ENCODE measurements around the gene IDH3A. TPM values are rescaled to one million over a fixed set of nuclear protein-coding genes. Genes with fewer than 3 reads are reported as not detected.

Gene IDH3A
- total RNA-seq, 1 experiment from 2014 or later = 112 TPM

DNA sequence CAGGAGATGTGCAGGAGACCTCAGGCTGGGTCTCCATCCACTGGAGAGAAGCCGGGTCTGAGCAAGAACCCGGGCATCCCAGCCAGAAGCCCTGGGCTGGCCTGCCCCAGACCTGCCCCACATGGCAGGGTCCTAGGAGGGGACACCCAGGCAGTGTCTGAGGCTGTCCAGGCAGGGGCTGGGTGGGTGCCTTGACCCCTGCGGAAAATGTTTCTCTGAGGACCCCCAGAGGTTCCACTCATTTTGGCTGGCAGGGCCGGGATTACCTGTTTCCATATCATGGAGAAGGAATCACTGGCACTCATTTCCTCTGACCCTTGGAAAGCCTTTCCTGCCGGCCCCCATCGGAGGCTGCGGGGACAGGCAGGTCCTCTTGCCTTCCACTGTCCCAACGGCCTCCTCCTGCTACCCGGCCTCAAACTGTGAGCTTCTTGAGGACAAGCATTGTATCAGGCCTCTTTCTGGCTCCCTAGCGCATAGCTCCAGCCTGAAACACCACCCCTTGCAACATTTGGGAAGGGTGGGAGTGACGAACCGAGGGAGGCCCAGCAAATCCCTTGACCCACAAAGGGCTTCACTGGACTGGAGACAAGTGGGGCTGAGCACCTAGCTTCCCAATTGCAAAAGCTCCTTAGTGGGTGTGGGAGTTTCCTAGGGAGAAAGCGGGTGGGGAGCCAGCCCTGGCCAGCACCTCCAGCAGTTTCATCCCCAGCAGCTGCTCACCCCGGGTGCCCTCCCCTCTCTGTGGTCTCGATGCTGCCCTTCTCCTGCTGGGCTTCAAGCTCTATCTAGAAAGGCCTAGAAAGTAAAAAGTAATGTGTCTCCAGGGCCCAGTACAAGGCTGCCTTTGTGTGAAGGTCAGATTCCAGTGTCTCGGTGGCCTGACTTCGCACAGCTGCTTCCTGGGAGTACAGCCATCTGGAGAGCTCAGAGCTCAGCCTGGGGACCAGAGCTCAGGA is 55.5 kb downstream of the IDH3A start:
- POLR2A ChIA-PET (ENCODE audit: low non-redundant PET) = no interaction called here
- DNase-seq (ENCODE audit: low spot score) = no peak
- H3K27ac ChIP-seq (ENCODE audit: low read depth, low read length, poor library complexity, severe bottlenecking) = no peak overlapping the region
- intact Hi-C loops (cut with micrococcal nuclease; ENCODE audit: unreplicated experiment) = no loop called here
- H3K27me3 ChIP-seq (replicated peaks; ENCODE audit: insufficient read depth, low read depth, low read length, poor library complexity) = no peaks in the 10 kb centered on the region
- no peaks in the 10 kb centered on the region for H3K4me1 ChIP-seq (ENCODE audit: insufficient read depth, low read length, poor library complexity, severe bottlenecking)
- BruUV-seq (replicated peaks) = no TSS peak
- H3K36me3 ChIP-seq (ENCODE audit: insufficient read depth, low read length, poor library complexity, severe bottlenecking) = no peaks in the 10 kb centered on the region
- H3K9me3 ChIP-seq (ENCODE audit: low read depth, low read length, poor library complexity, severe bottlenecking) = no peaks in the 10 kb centered on the region
- TF ChIP-seq, protein P1, sequence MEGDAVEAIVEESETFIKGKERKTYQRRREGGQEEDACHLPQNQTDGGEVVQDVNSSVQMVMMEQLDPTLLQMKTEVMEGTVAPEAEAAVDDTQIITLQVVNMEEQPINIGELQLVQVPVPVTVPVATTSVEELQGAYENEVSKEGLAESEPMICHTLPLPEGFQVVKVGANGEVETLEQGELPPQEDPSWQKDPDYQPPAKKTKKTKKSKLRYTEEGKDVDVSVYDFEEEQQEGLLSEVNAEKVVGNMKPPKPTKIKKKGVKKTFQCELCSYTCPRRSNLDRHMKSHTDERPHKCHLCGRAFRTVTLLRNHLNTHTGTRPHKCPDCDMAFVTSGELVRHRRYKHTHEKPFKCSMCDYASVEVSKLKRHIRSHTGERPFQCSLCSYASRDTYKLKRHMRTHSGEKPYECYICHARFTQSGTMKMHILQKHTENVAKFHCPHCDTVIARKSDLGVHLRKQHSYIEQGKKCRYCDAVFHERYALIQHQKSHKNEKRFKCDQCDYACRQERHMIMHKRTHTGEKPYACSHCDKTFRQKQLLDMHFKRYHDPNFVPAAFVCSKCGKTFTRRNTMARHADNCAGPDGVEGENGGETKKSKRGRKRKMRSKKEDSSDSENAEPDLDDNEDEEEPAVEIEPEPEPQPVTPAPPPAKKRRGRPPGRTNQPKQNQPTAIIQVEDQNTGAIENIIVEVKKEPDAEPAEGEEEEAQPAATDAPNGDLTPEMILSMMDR (conservative IDR thresholded peaks at IDR 0.05; ENCODE audit: low read depth, low read length) = no peak
- no peak for TF ChIP-seq EZH2 (IDR thresholded peaks at IDR 0.05; ENCODE audit: borderline replicate concordance, low read depth, low read length, poor library complexity, severe bottlenecking)
- CTCF ChIA-PET = interaction anchor here (0.6 kb wide), 1 partner anchor 234 kb away, joined by 3 read pairs; no protein-coding TSS in a partner anchor
- no peak overlapping the region for H3K4me3 ChIP-seq (ENCODE audit: low read depth, low read length, poor library complexity, severe bottlenecking)

DNA sequence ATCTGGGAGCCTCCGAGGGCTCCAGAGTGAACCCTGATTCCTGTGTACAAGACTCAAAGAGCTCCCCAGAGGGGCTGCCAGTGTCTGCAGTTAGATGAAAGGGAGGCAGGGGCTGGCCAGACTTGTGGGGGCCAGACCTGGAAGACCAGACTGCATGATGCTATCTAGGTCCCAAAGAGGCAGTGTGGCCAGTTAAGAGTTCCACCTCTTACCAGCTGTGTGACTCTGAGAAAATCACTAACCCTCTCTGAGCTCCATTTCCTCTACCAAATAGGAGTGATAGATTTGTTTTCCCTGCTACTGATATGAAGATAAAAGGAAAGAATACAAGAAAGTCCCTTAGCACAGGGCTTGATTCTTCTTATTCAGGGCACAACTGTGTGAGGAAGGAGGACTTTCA is 56.2 kb downstream of the IDH3A start:
- DNase-seq (ENCODE audit: low spot score) = no peak
- Histone ChIP-seq H3K36me3 (ENCODE audit: insufficient read depth, low read length, poor library complexity, severe bottlenecking) (no peaks in the 10 kb centered on the region), H3K4me3 (ENCODE audit: low read depth, low read length, poor library complexity, severe bottlenecking) (no peak overlapping the region), H3K4me1 (ENCODE audit: insufficient read depth, low read length, poor library complexity, severe bottlenecking) (no peaks in the 10 kb centered on the region), H3K27me3 (replicated peaks; ENCODE audit: insufficient read depth, low read depth, low read length, poor library complexity) (no peaks in the 10 kb centered on the region), H3K27ac (ENCODE audit: low read depth, low read length, poor library complexity, severe bottlenecking) (no peak overlapping the region), H3K9me3 (ENCODE audit: low read depth, low read length, poor library complexity, severe bottlenecking) (no peaks in the 10 kb centered on the region)
- POLR2A ChIA-PET (ENCODE audit: low non-redundant PET) = no interaction called here
- CTCF ChIA-PET = no interaction called here
- intact Hi-C loops (cut with micrococcal nuclease; ENCODE audit: unreplicated experiment) = no loop called here
- no TSS peak for BruUV-seq (replicated peaks)
- TF ChIP-seq, protein P1 (conservative IDR thresholded peaks at IDR 0.05; ENCODE audit: low read depth, low read length) = no peak
- TF ChIP-seq EZH2 (IDR thresholded peaks at IDR 0.05; ENCODE audit: borderline replicate concordance, low read depth, low read length, poor library complexity, severe bottlenecking) = no peak

DNA sequence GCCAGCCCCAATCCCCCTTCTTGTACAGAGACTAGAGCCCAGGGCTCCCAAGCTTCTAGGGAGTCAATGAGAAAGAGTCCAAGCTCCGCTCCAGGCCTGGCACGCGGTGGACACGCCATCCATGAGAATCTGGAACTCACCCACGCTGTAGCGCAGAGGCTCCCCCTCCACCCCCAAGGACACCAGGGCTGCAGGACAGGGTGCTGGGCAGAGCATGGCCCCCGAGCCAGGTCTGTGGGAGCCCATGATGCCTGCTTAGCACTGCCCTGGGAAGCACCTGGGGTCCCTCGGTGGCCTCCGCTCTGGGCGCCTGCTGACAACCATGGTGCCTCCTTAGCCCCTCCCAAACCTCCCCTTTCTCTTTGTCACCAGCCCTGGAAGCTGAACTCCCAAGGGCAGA is 56.7 kb downstream of the IDH3A start:
- Histone ChIP-seq H3K27me3 (replicated peaks; ENCODE audit: insufficient read depth, low read depth, low read length, poor library complexity) (no peaks in the 10 kb centered on the region), H3K4me3 (ENCODE audit: low read depth, low read length, poor library complexity, severe bottlenecking) (no peak overlapping the region), H3K36me3 (ENCODE audit: insufficient read depth, low read length, poor library complexity, severe bottlenecking) (no peaks in the 10 kb centered on the region), H3K9me3 (ENCODE audit: low read depth, low read length, poor library complexity, severe bottlenecking) (no peaks in the 10 kb centered on the region), H3K27ac (ENCODE audit: low read depth, low read length, poor library complexity, severe bottlenecking) (no peak overlapping the region), H3K4me1 (ENCODE audit: insufficient read depth, low read length, poor library complexity, severe bottlenecking) (no peaks in the 10 kb centered on the region)
- POLR2A ChIA-PET (ENCODE audit: low non-redundant PET) = no interaction called here
- intact Hi-C loops (cut with micrococcal nuclease; ENCODE audit: unreplicated experiment) = no loop called here
- no peak for TF ChIP-seq EZH2 (IDR thresholded peaks at IDR 0.05; ENCODE audit: borderline replicate concordance, low read depth, low read length, poor library complexity, severe bottlenecking)
- TF ChIP-seq, protein P1 (conservative IDR thresholded peaks at IDR 0.05; ENCODE audit: low read depth, low read length) = no peak
- DNase-seq (ENCODE audit: low spot score) = no peak
- CTCF ChIA-PET = no interaction called here
- no TSS peak for BruUV-seq (replicated peaks)

All from A673 (cell line).